Breast epithelium (tissue), 4 donors: ENCODE data around the gene NGF. TPM values are rescaled to one million over a fixed set of nuclear protein-coding genes. Genes with fewer than 3 reads are reported as not detected.

ENCODE experiments used
- DNase-seq, 2 donors: peaks; one replicate each; pipeline ENCODE4 v3.0.0-alpha.2; 2019; ENCODE audit warnings: low spot score in 2 of 2
- H3K27ac ChIP-seq, 2 donors: fragments of 200-600 bp; sonication (generic) in 1 of 2; one replicate each; pipeline ENCODE4 v1.5.1; 2016 to 2019; ENCODE audit warnings: mild to moderate bottlenecking in 1 of 2
- H3K27me3 ChIP-seq, 2 donors: fragments of 200-600 bp; sonication (generic) in 1 of 2; one replicate each; pipeline versions ENCODE4 v1.5.1 to v1.6.0; 2017 to 2019; ENCODE audit warnings: control low read depth in 1 of 2, mild to moderate bottlenecking in 1 of 2
- H3K36me3 ChIP-seq: fragments of 200-600 bp; one replicate; pipeline ENCODE4 v1.5.1; 2019
- H3K4me1 ChIP-seq, 2 donors: fragments of 200-600 bp; sonication (generic); one replicate each; pipeline ENCODE4 v1.5.1; 2016 to 2019; ENCODE audit warnings: control low read depth in 1 of 2
- H3K4me3 ChIP-seq, 3 donors: fragments of 200-600 bp; sonication (generic); 1 replicate in 2 of 3; 2 replicates in 1 of 3; pipeline ENCODE4 v1.5.1; 2016 to 2019; ENCODE audit warnings: mild to moderate bottlenecking in 3 of 3, moderate library complexity in 2 of 3
- H3K9me3 ChIP-seq, 2 donors: fragments of 200-600 bp; sonication (generic) in 1 of 2; one replicate each; pipeline ENCODE4 v1.5.1; 2016 to 2019; ENCODE audit warnings: control low read depth in 1 of 2
- CTCF ChIP-seq, 3 donors: fragments of 450-650 bp; IDR thresholded peaks; one replicate each; pipeline ENCODE4 v1.5.1; 2016 to 2017; ENCODE audit warnings: antibody characterized with exemption in 3 of 3, mild to moderate bottlenecking in 3 of 3, moderate library complexity in 3 of 3
- POLR2A ChIP-seq: fragments of 450-650 bp; IDR thresholded peaks from one replicate; pipeline ENCODE4 v1.6.1; 2016; ENCODE audit warnings: antibody characterized with exemption, mild to moderate bottlenecking, moderate library complexity
- POLR2AphosphoS5 ChIP-seq, 3 donors: sonication (generic); formaldehyde crosslinking; IDR thresholded peaks; one replicate each; pipeline ENCODE4 v1.6.1; 2017; ENCODE audit warnings: antibody characterized with exemption in 3 of 3
- intact Hi-C: fragments of 100-400 bp; cut with DNase I; formaldehyde crosslinking; loops from one replicate; pipeline ENCODE4 v1.15.1; 2023; ENCODE audit warnings: low total_unique reads
- total RNA-seq, 3 donors: library from RNA; depleted of rRNA; stranded (reverse); fragments of >200 nt; gene quantifications; one replicate each; pipeline ENCODE4 v1.1.0, GENCODE V29; 2016

The NGF gene
- total RNA-seq, 3 donors from 2014 or later: 0.64 to 7.2 (median 3.4) TPM

GRCh38 chr1:115343200-115343737 lies 5.2 kb upstream of the NGF start:
- Histone ChIP-seq H3K4me3 (no peak overlapping the region), H3K4me1 (peaks cover 0 to 2% of the 10 kb centered on the region in 2 donors), H3K36me3 (no peaks in the 10 kb centered on the region), H3K27ac (no peak overlapping the region), H3K27me3 (peaks cover 0 to 15% of the 10 kb centered on the region in 2 donors), H3K9me3 (no peaks in the 10 kb centered on the region)
- TF ChIP-seq POLR2AphosphoS5 (IDR thresholded peaks at IDR 0.05): no peak
- no peak for TF ChIP-seq CTCF (IDR thresholded peaks at IDR 0.05)
- TF ChIP-seq POLR2A: no peak
- no peak for DNase-seq
- intact Hi-C loops: no loop called here

DNA sequence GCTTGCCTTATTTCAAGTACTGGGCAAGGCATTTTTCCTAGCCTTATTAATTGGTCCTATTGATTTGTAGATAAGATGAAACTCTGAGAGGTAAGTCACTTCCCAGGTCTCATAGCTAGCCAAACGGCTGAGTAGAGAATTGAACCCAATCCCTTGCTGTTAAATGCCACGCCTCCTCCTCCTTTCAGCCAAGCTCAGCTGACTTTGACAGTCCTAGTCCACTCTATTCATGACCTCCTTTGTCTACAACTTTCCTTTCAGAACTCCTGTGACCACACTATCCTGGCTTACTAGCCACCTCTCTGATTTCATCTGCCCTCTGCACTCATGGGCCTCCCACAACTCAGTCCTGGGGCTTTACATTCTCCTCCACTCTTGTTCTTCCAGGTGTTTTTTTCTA lies 3.9 kb upstream of the NGF start:
- Histone ChIP-seq H3K27me3 (peaks cover 0 to 25% of the 10 kb centered on the region in 2 donors), H3K4me3 (no peak overlapping the region), H3K4me1 (peaks cover 0 to 7% of the 10 kb centered on the region in 2 donors), H3K9me3 (no peaks in the 10 kb centered on the region), H3K36me3 (no peaks in the 10 kb centered on the region), H3K27ac (no peak overlapping the region)
- TF ChIP-seq CTCF (IDR thresholded peaks at IDR 0.05) (no peak), POLR2AphosphoS5 (IDR thresholded peaks at IDR 0.05) (no peak), POLR2A (no peak)
- intact Hi-C loops: no loop called here
- DNase-seq: no peak

GRCh38 chr1:115340879-115341278 lies 2.8 kb upstream of the NGF start:
- intact Hi-C loops: no loop called here
- no peak for DNase-seq
- Histone ChIP-seq H3K9me3 (no peaks in the 10 kb centered on the region), H3K27me3 (peaks cover 0 to 25% of the 10 kb centered on the region in 2 donors), H3K36me3 (no peaks in the 10 kb centered on the region), H3K4me3 (no peak overlapping the region), H3K27ac (no peak overlapping the region), H3K4me1 (peaks cover 0 to 7% of the 10 kb centered on the region in 2 donors)
- TF ChIP-seq CTCF (IDR thresholded peaks at IDR 0.05) (no peak), POLR2AphosphoS5 (IDR thresholded peaks at IDR 0.05) (no peak), POLR2A (no peak)

GRCh38 chr1:115338457-115338820 lies 390 bp upstream of the NGF start:
- H3K9me3 ChIP-seq: no peaks in the 10 kb centered on the region
- H3K4me3 ChIP-seq: peak overlapping the region in 2 of 3 donors; percentile 51 to 76
- H3K27me3 ChIP-seq: peaks cover 0 to 25% of the 10 kb centered on the region in 2 donors
- no peak for DNase-seq
- no peaks in the 10 kb centered on the region for H3K36me3 ChIP-seq
- H3K4me1 ChIP-seq: peaks cover 0 to 7% of the 10 kb centered on the region in 2 donors
- intact Hi-C loops: no loop called here
- peak overlapping the region in 1 of 2 donors; percentile 77 for H3K27ac ChIP-seq
- no peak for TF ChIP-seq POLR2A
- TF ChIP-seq POLR2AphosphoS5 (IDR thresholded peaks at IDR 0.05): no peak
- no peak for TF ChIP-seq CTCF (IDR thresholded peaks at IDR 0.05)

DNA sequence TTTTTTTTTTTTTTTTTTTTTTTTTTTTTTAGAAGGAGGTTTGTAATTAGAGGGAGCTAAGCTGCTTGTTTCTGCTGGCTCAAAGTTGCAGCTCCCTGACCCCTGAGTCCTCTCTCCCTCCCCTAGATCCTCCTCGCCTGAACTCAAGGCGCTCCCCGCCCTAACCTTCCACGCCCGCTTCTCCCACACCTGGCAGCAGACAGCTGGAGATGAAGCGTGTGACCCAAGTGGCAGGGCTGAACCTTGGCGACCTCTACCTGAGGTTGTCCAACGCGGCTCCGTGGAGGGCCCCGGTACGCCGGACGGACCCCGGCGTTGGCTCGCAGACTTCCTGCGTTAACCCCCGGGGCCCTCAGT lies 795 bp downstream of the NGF start:
- no peak for TF ChIP-seq POLR2A
- TF ChIP-seq POLR2AphosphoS5 (IDR thresholded peaks at IDR 0.05): no peak
- no peak for TF ChIP-seq CTCF (IDR thresholded peaks at IDR 0.05)
- intact Hi-C loops: no loop called here
- H3K4me3 ChIP-seq: peak overlapping the region; percentile 51 to 76 (median 53)
- no peaks in the 10 kb centered on the region for H3K36me3 ChIP-seq
- peaks cover 0 to 7% of the 10 kb centered on the region in 2 donors for H3K4me1 ChIP-seq
- H3K9me3 ChIP-seq: no peaks in the 10 kb centered on the region
- H3K27ac ChIP-seq: peak overlapping the region; percentile 60 to 77
- no peak for DNase-seq
- peaks cover 0 to 25% of the 10 kb centered on the region in 2 donors for H3K27me3 ChIP-seq
